GM19238 (cell line): ENCODE data around the gene UBN2.

Source experiments
- DNase-seq: peaks from one replicate; pipeline ENCODE4 v3.0.0; 2011; ENCODE audit warnings: low spot score; ENCODE audit not compliant: insufficient read length

The UBN2 gene

GRCh38 chr7:139341776-139342226 lies 110.8 kb downstream of the UBN2 start:
- DNase-seq = peak; percentile 60

GRCh38 chr7:139345042-139345441 lies 114.0 kb downstream of the UBN2 start:
- DNase-seq = no peak

- no peak for DNase-seq
Measured at GRCh38 chr7:139351027-139351426, 120.0 kb downstream of the UBN2 start.

GRCh38 chr7:139354729-139355128 lies 123.7 kb downstream of the UBN2 start:
- DNase-seq = no peak

GRCh38 chr7:139355320-139355719 lies 124.3 kb downstream of the UBN2 start:
- no peak for DNase-seq
